Activated T-helper 1 cell treated with Interleukin-2 at 50 U/mL for 16 hours (primary cell): Measurements from ENCODE around the gene RALGPS1.

Experiments used
- DNase-seq: peaks from one replicate; pipeline ENCODE4 v3.0.0-alpha.2; 2020; ENCODE audit warnings: low read depth

The RALGPS1 gene

DNA sequence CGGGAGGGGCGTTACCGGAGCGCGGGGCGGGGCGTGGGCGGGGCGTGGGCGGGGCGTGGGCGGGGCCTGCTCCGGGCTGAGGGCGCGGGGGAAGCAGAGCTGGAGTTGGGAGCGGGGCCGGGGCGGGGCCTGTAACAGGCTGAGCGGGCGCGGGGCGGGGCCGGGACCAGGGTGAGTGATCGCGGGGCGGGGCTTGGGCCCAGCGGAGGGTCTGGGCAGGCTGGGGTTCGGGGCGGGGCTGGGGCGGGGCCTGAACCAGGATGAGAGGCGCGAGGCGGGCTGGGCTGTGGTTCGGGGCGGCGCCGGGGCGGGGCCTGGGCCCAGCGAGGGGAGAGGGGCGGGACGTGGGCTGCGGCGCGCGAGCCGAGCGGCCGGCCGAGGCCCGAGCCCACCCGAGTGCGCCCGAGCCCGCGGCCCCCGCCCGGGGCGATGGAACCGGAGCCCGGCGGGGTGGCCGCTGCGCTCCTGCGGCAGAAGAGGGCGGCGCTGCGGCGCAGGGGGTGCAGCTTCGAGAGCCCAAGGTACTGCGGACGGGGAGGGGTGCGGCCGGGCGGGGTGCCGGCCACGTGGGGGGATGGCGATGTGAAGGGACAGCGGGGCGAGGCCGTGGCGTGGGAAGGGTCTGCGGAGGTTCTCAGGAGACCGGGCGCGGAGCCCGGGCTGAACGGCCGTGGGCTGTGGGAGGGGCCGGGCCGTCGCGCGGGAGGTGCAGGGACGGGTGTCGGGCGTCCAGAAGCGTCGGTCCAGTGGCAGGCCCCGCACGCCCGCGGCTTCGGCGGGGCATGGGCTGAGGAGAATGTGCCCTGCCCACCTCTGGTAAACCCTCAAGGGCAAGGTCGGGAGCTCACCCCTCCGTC lies 310.5 kb downstream of the RALGPS1 start:
- DNase-seq, result peak; percentile 88

GRCh38 chr9:127225801-127226625 lies 311.4 kb downstream of the RALGPS1 start:
- DNase-seq, result no peak

DNA sequence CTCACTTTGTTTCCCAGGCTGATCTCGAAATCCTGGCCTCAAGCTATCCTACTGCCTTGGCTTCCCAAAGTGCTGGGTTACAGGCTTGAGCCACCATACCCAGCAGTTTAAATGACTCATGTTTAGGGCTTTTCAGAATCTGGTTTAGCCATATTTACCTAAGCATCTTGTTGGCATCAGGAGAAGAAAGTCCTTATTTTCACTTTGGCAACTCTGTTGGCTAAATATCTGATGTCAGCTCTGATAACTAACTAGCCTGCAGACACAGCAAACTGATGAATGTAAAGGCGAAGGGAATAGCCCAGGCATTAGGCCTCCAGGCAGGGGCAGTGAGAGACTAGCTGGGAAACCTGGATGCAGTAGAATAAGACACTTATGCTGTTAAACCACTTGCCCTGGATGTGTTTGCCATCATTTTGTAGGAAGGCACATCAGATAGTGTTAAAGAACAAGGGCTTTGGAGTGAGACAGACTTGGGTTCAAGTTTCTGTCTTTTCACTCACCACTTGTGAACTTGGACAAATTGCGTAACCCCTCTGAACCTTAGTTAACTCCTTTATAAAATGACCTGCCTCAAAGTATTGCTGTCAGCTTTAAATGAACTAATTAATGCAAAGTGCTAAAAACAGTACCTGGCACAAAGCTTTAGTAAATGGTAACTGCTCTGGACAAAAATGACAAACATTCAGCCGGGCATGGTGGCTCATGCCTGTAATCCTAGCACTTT lies 315.3 kb downstream of the RALGPS1 start:
- no peak for DNase-seq

DNA sequence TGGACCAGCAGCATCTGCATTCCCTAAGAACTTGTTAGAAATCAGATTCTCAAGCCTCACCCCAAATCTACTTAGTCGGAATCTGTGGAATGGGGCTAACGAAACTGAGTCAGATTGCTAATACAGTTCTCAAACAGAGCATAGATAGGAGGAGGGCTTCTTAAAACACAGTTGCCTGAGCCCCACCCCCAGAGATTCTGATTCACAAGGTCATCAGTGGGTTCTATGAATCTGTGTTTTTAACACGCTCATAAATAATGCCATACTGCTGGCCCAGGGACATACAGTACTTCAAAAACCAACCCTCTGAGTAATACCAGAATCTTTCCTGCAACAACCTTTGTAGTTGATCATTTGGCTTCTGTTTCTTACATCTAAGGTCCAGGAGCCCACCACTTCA lies 317.1 kb downstream of the RALGPS1 start:
- DNase-seq, result no peak

DNA sequence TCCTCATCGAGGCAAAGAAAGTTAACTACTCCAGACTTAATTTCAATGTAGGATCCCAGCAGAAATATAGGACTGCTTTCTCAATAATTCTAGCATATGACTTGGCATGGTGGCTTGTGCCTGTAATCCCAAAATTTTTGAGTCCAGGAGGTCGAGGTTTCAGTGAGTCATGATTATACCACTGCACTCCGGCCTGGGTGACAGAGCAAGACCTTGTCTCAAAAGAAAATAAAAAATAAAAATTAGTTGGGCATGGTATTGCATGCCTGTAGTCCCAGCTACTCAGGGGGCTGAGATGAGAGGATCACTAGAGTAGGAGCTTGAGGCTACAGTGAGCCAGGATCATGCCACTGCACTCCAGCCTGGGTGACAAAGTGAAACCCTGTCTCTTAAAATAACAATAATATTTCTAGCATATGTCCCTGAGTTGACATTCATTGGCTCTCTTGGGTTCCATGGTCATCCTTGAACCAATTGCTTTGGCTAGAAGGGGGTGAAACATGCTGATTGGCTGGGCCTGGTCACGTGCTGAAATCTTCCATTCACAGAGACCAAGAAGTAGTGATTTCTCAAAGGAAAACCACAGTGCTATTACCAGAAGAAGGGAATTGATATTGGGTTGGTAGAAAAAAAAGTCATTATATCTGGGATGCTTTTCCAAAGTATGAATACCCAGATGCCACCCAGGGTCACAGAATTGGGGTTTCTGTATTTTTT lies 318.4 kb downstream of the RALGPS1 start:
- no peak for DNase-seq

- DNase-seq, result no peak
These were observed 319.0 kb downstream of the RALGPS1 start for GRCh38 chr9:127233550-127233949.

DNA sequence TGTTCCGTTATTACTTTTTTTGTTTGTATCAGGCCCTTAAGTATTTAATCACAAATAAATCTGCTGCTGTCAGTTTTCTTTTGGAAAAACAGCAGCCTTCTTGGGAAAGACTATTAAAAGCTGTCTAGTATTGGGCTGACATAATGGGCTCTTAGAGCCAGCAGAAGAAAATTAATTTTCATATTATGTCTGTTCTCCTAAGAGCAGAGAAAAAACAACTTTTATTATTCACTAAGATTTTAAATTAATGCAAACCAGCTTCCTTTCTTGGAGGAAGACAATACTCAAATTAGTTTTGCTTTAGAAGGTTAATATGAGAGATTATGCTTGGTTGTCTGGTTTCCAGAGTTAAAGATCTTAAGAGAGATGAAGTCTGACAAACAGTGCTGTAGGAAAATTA lies 319.4 kb downstream of the RALGPS1 start:
- DNase-seq, result no peak

- no peak for DNase-seq
These were observed 323.2 kb downstream of the RALGPS1 start for GRCh38 chr9:127237801-127238200.

DNA sequence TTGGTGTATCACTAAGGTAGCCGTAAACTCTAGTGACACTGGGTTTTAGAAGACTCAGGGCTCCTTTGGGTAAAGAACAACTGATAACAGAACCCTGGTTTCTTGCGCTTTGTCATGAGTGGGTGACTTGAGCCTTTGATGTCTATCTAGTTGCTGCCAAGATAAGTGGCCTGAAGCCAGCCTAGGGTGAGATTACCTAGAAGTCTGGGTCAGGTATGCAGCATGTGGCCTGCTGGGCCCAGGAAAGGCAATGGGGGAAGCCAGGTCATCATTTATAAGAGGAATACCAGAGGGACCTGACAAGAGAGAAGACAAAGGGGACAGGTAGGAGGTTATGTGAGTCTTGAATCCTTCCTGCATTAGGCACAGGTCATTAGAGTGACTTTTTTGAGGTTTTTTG lies 326.8 kb downstream of the RALGPS1 start:
- no peak for DNase-seq

GRCh38 chr9:127244609-127245601 lies 330.3 kb downstream of the RALGPS1 start:
- peak; percentile 90 for DNase-seq

DNA sequence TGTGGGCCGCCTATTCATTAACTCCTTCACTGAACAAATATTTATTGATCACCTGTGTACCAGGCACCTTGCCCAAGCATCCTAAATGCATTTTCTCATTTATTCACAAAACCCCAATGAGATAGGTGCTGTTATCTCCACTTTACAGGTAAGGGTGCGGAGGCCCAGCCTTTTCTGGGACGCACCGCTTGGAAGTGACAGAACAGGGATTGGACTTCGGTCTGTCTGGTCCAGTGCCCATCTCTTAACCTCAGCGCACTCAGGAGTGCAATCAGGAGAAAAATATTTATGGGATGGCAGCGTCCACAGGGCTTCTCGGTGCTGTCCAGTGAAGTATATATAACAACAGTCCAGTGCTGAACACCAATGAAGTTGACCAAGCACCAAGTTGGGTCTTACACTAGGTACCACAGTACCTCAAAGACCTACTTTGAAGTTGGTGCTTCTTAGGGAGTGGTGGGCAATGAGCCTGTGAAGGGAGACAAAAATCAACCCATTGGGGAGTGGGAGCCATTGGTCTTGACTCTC lies 331.1 kb downstream of the RALGPS1 start:
- DNase-seq, result no peak

DNA sequence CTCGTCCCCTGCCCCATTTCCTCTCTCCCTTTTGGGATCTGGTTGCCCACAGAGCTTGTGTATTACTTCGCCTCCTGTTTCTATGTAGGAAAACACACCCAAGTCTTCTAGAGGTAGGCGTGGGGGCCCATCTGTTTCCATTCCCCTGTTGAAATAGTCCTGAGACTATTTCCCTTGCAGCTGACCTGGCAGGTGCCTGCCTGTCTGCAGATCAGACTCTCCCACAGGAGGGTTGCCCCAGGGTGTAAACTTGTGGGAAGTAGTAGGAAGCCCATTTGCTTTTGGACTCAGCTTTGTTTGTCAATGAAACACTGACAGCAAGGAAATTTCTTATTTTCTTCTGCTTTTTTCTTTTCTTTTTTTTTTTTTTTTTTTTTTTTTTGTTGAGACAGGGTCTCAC lies 333.7 kb downstream of the RALGPS1 start:
- no peak for DNase-seq

- DNase-seq, result no peak
These were observed 335.3 kb downstream of the RALGPS1 start for GRCh38 chr9:127249877-127250276.

DNA sequence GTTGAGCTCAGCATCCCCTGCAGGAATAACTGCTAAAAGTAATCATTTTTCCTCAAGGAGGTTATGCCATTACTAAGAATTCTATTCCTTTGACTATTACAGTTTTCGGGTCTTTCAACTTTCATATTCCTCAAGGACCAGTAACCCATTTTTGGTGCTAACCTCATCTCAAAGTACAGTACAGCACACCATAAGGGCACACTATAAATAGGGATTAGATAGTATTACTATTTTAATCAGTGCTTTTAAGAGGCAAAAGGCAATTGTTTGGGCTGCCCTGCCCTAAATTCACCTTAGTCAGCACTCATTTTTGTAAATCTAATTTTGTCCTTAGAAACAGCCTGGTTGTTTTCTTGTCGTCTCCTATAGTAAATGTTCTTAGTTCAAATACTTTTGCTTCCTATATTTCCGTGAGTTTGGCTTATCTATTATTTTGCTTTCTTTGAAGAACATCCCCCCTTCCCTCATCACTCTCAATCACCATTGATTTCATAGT lies 336.4 kb downstream of the RALGPS1 start:
- DNase-seq, result no peak

DNA sequence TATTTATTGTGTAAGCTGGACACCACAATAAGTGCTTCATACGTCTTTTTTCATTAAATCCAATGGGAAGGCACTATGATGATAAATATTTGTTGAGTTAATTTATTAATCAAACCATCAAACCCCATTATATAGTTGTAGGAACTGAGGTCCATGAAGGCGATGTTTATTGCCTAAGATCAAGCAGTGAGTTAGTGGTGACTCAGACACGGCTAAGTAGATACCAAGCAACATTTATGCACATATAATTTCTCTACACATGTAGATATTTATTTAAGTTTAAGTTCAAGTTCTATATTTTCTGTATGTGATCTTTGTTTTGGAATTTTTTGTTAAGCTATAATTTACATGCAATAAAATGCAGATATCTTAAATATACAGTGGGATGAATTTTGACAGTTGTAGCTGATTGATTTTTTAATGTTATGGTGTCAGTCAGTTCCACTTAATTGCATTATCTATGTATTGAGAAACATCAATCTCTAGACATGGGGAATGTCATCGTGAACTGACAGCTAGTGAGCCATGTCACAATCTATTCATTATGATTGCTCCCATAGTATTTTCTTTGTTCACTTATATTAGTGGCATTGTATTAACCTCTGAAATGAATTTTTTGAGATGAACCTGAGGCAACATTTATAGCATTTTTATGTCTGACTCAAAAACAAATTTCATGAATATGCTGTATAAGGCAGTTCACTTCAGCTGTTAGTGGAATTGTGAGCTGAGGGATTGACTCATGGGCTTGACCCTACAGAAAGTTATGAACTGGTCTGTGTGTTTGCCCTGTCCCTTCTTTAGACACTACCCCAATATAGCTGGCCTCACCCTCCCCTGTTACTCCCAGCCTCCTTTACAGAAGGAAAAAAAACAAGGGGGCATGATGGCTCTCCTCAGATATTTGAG lies 338.1 kb downstream of the RALGPS1 start:
- no peak for DNase-seq

DNA sequence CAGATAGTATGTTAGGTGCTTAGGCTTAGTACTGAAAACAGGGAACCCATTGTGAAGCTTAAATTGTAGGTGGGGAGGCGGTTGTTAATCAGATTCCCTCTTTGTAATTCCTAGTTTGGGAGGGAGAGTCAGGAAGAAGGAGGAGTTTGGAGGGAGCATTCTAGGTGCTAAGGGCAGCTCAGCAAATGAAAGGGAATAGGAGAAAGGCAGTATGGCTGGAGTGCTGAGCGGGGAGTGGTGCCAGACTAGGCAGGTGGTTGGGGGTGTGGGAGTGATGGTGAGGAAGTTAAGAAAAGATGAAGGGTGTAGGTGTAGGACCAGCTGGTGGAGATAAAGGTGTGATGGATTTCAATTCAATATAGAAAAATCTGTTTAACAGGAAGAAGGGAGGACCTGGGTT lies 338.9 kb downstream of the RALGPS1 start:
- DNase-seq, result no peak

DNA sequence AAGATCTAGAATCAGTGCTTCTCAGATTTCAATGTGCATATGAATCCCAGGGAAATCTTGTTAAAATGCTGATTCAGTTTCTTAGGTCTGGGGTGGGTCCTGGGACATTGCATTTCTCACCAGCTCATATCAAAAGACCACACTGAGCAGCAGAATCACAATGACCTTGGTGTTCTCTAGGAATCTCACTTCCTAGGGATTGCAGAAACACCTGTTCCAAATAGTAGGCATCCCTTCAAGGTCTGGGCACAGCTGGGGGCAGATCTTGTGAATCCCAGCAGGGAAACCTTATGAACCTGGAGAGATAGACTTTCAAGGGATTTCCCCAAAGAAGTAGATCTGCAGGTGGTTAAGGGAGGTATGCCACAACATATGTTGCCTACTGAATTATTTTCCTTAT lies 341.1 kb downstream of the RALGPS1 start:
- no peak for DNase-seq

GRCh38 chr9:127256324-127256723 lies 341.7 kb downstream of the RALGPS1 start:
- DNase-seq, result no peak
